ENCODE data around the gene GTF2H4.
"Not testable (repeated sequence)": the region's sequence is repeated elsewhere in the genome, so short reads cannot be mapped to it uniquely, and the experiment has no call there.

GTF2H4 gene

GRCh38 chr6:30896541-30896940, 11.5 kb upstream of the GTF2H4 start:
- DNase-seq (ENCODE audit: low read depth in 2 of 2) = no peak
- TF ChIP-seq CTCF (IDR thresholded peaks at IDR 0.05; ENCODE audit: low read depth, low read length) = no peak
- H3K4me3 ChIP-seq (replicated peaks in 1 of 2; ENCODE audit: low read depth in 2 of 2, low read length in 2 of 2) = no peak overlapping the region

GRCh38 chr6:30897882-30898281, 10.1 kb upstream of the GTF2H4 start:
- no peak for DNase-seq (ENCODE audit: low read depth in 2 of 2)
- no peak overlapping the region for H3K4me3 ChIP-seq (replicated peaks in 1 of 2; ENCODE audit: low read depth in 2 of 2, low read length in 2 of 2)
- TF ChIP-seq CTCF (IDR thresholded peaks at IDR 0.05; ENCODE audit: low read depth, low read length) = no peak

- no peak for TF ChIP-seq CTCF (IDR thresholded peaks at IDR 0.05; ENCODE audit: low read depth, low read length)
- no peak overlapping the region for H3K4me3 ChIP-seq (replicated peaks in 1 of 2; ENCODE audit: low read depth in 2 of 2, low read length in 2 of 2)
- DNase-seq (ENCODE audit: low read depth in 2 of 2) = no peak
Observed at GRCh38 chr6:30898750-30899360, 9.2 kb upstream of the GTF2H4 start.

GRCh38 chr6:30900863-30901417, 7.1 kb upstream of the GTF2H4 start:
- H3K4me3 ChIP-seq (replicated peaks in 1 of 2; ENCODE audit: low read depth in 2 of 2, low read length in 2 of 2) = no peak overlapping the region
- TF ChIP-seq CTCF (IDR thresholded peaks at IDR 0.05; ENCODE audit: low read depth, low read length) = no peak
- DNase-seq (ENCODE audit: low read depth in 2 of 2) = no peak

- no peak for DNase-seq (ENCODE audit: low read depth in 2 of 2)
- H3K4me3 ChIP-seq (replicated peaks in 1 of 2; ENCODE audit: low read depth in 2 of 2, low read length in 2 of 2) = no peak overlapping the region
- no peak for TF ChIP-seq CTCF (IDR thresholded peaks at IDR 0.05; ENCODE audit: low read depth, low read length)
Observed at GRCh38 chr6:30901436-30901835, 6.6 kb upstream of the GTF2H4 start.

- not testable (repeated sequence) for DNase-seq (ENCODE audit: low read depth in 2 of 2); H3K4me3 ChIP-seq (replicated peaks in 1 of 2; ENCODE audit: low read depth in 2 of 2, low read length in 2 of 2)
Observed at GRCh38 chr6:30902196-30902595, 5.8 kb upstream of the GTF2H4 start.

- H3K4me3 ChIP-seq (replicated peaks in 1 of 2; ENCODE audit: low read depth in 2 of 2, low read length in 2 of 2) = no peak overlapping the region
- no peak for DNase-seq (ENCODE audit: low read depth in 2 of 2)
Observed at GRCh38 chr6:30902709-30903108, 5.3 kb upstream of the GTF2H4 start.

More at GRCh38 chr6:30902709-30903108, 5.3 kb upstream of the GTF2H4 start:
- TF ChIP-seq CTCF (IDR thresholded peaks at IDR 0.05; ENCODE audit: low read depth, low read length) = no peak
